HG03354 (cell line): ENCODE data around the gene ACACA.
"Not testable (repeated sequence)": the region's sequence is repeated elsewhere in the genome, so short reads cannot be mapped to it uniquely, and the experiment has no call there.

ENCODE experiments used
- ATAC-seq: cut with Tn5 transposase; IDR thresholded peaks from one replicate; pipeline ENCODE4 v1.9.1; 2021; ENCODE audit warnings: mild to moderate bottlenecking; ENCODE audit not compliant: unreplicated experiment, poor library complexity, severe bottlenecking

Gene ACACA

GRCh38 chr17:37358098-37358829, 48.4 kb downstream of the ACACA start:
- ATAC-seq, result peak; percentile 30

- ATAC-seq, result not testable (repeated sequence)
These were observed 49.7 kb downstream of the ACACA start for GRCh38 chr17:37356796-37357569.

GRCh38 chr17:37346863-37347402, 59.7 kb downstream of the ACACA start:
- ATAC-seq, result not testable (repeated sequence)

GRCh38 chr17:37344519-37344918, 62.1 kb downstream of the ACACA start:
- ATAC-seq, result no peak

GRCh38 chr17:37342589-37342988, 64.0 kb downstream of the ACACA start:
- ATAC-seq, result no peak

GRCh38 chr17:37340804-37341203, 65.8 kb downstream of the ACACA start:
- ATAC-seq, result no peak

GRCh38 chr17:37339321-37339720, 67.3 kb downstream of the ACACA start:
- ATAC-seq, result no peak

- ATAC-seq, result no peak
These were observed 67.8 kb downstream of the ACACA start for GRCh38 chr17:37338847-37339246.

GRCh38 chr17:37327341-37328090, 79.1 kb downstream of the ACACA start:
- ATAC-seq, result no peak

GRCh38 chr17:37322826-37323561, 83.6 kb downstream of the ACACA start:
- no peak for ATAC-seq

GRCh38 chr17:37322106-37322505, 84.5 kb downstream of the ACACA start:
- ATAC-seq, result no peak

- no peak for ATAC-seq
These were observed 87.6 kb downstream of the ACACA start for GRCh38 chr17:37318931-37319594.

- no peak for ATAC-seq
These were observed 88.8 kb downstream of the ACACA start for GRCh38 chr17:37317867-37318266.

GRCh38 chr17:37315601-37316000, 91.0 kb downstream of the ACACA start:
- ATAC-seq, result no peak

- no peak for ATAC-seq
These were observed 94.3 kb downstream of the ACACA start for GRCh38 chr17:37312137-37312923.

- no peak for ATAC-seq
These were observed 95.7 kb downstream of the ACACA start for GRCh38 chr17:37310940-37311339.

- ATAC-seq, result no peak
These were observed 97.6 kb downstream of the ACACA start for GRCh38 chr17:37309051-37309450.

- ATAC-seq, result no peak
These were observed 101.2 kb downstream of the ACACA start for GRCh38 chr17:37305406-37305905.
